HepG2 (cell line): Measurements from ENCODE around the gene WDHD1. TPM values are rescaled to one million over a fixed set of nuclear protein-coding genes. Genes with fewer than 3 reads are reported as not detected.

Experiments
- AGO1 ChIP-seq: fragments of 200-400 bp; formaldehyde crosslinking; IDR thresholded peaks from 2 replicates; pipeline ENCODE4 v1.6.1; 2017; ENCODE audit warnings: mild to moderate bottlenecking, low read depth, low read length, moderate library complexity; ENCODE audit not compliant: poor library complexity, severe bottlenecking
- CENPT ChIP-seq: sonication (generic); formaldehyde crosslinking; IDR thresholded peaks from 2 replicates; pipeline ENCODE4 v1.8.0; 2022; ENCODE audit warnings: low read depth, mild to moderate bottlenecking, moderate library complexity, missing genetic modification reagents
- NFE2 ChIP-seq: sonication (generic); formaldehyde crosslinking; IDR thresholded peaks from 2 replicates; pipeline ENCODE4 v1.4.0; 2020; ENCODE audit warnings: missing genetic modification reagents
- PATZ1 ChIP-seq: sonication (generic); formaldehyde crosslinking; IDR thresholded peaks from 2 replicates; pipeline ENCODE4 v1.4.0; 2020; ENCODE audit warnings: missing genetic modification reagents
- SKI ChIP-seq: fragments of 450-650 bp; IDR thresholded peaks from one replicate; pipeline ENCODE4 v1.6.1; 2018; ENCODE audit warnings: mild to moderate bottlenecking; ENCODE audit not compliant: partially characterized antibody
- SMARCC2 ChIP-seq: fragments of 450-650 bp; IDR thresholded peaks from 2 replicates; pipeline ENCODE4 v1.6.1; 2017; ENCODE audit warnings: antibody characterized with exemption, mild to moderate bottlenecking
- SRSF9 ChIP-seq: fragments of 200-400 bp; formaldehyde crosslinking; IDR thresholded peaks from 2 replicates; pipeline ENCODE4 v1.6.1; 2018; ENCODE audit warnings: borderline replicate concordance, mild to moderate bottlenecking, low read depth, low read length; ENCODE audit not compliant: insufficient read depth, poor library complexity, severe bottlenecking
- ZFP62 ChIP-seq: sonication (generic); formaldehyde crosslinking; IDR thresholded peaks from 2 replicates; pipeline ENCODE4 v1.4.0; 2020; ENCODE audit warnings: missing genetic modification reagents
- ZFX ChIP-seq: sonication (generic); formaldehyde crosslinking; IDR thresholded peaks from 2 replicates; pipeline ENCODE4 v1.4.0; 2020; ENCODE audit warnings: mild to moderate bottlenecking, low read depth, missing genetic modification reagents, moderate library complexity
- ZMAT5 ChIP-seq: sonication (generic); formaldehyde crosslinking; IDR thresholded peaks from 2 replicates; pipeline ENCODE4 v1.5.0; 2020; ENCODE audit warnings: mild to moderate bottlenecking, low read depth, missing genetic modification reagents, borderline replicate concordance
- ZNF263 ChIP-seq: sonication (generic); formaldehyde crosslinking; IDR thresholded peaks from 2 replicates; pipeline ENCODE4 v1.4.0; 2020; ENCODE audit warnings: missing genetic modification reagents
- ZNF329 ChIP-seq: sonication (generic); formaldehyde crosslinking; IDR thresholded peaks from 2 replicates; pipeline ENCODE4 v1.9.0; 2021; ENCODE audit warnings: low read depth, mild to moderate bottlenecking, missing genetic modification reagents
- ZNF552 ChIP-seq: sonication (generic); formaldehyde crosslinking; IDR thresholded peaks from 2 replicates; pipeline ENCODE4 v1.9.0; 2022; ENCODE audit warnings: missing genetic modification reagents, mild to moderate bottlenecking, borderline replicate concordance
- ZNF614 ChIP-seq: IDR thresholded peaks from 2 replicates; pipeline ENCODE4 v1.6.1; 2018; ENCODE audit warnings: missing biosample characterization, missing genetic modification reagents, inconsistent platforms, borderline replicate concordance
- ZNF678 ChIP-seq: sonication (generic); formaldehyde crosslinking; IDR thresholded peaks from 2 replicates; pipeline ENCODE4 v1.4.0; 2020; ENCODE audit warnings: mild to moderate bottlenecking, missing genetic modification reagents
- ZNF839 ChIP-seq: sonication (generic); formaldehyde crosslinking; IDR thresholded peaks from 2 replicates; pipeline ENCODE4 v1.4.0; 2020; ENCODE audit warnings: missing genetic modification reagents, mild to moderate bottlenecking, borderline replicate concordance
- polyA plus RNA-seq, 8 experiments: library from polyadenylated mRNA; depleted of rRNA in 3 of 8; stranded (reverse) in 7 of 8; unstranded in 1 of 8; fragments of >200 nt; fragmentation: Illumina TruSeq in 4 of 8; extraction: Trizol in 4 of 8; gene quantifications; 2 replicates each; pipeline versions ENCODE4 v1.2.1 to v1.2.3, GENCODE V29; 2011 to 2016; ENCODE audit warnings: low read depth in 4 of 8, missing spikeins in 1 of 8, mixed read lengths in 1 of 8; ENCODE audit not compliant: insufficient read depth in 1 of 8
- total RNA-seq, 5 experiments: library from RNA; depleted of rRNA; stranded (reverse); fragments of >200 nt; fragmentation: Illumina TruSeq; extraction: Trizol; gene quantifications; 2 replicates each; pipeline ENCODE4 v1.2.3, GENCODE V29; 2016; ENCODE audit warnings: low read depth in 1 of 5
- TF ChIP-seq, protein P1 (sequence below): sonication (generic); formaldehyde crosslinking; IDR thresholded peaks from 2 replicates; pipeline ENCODE4 v1.8.0; 2022; ENCODE audit warnings: missing genetic modification reagents, mild to moderate bottlenecking, moderate library complexity, borderline replicate concordance
- TF ChIP-seq, protein P2 (sequence below): sonication (generic); formaldehyde crosslinking; IDR thresholded peaks from 2 replicates; pipeline ENCODE4 v1.4.0; 2020; ENCODE audit warnings: missing genetic modification reagents, borderline replicate concordance
- TF ChIP-seq, protein P3 (sequence below): sonication (generic); formaldehyde crosslinking; IDR thresholded peaks from 2 replicates; pipeline ENCODE4 v1.4.0; 2020; ENCODE audit warnings: missing genetic modification reagents

The WDHD1 gene
- total and polyA plus RNA-seq, 2 of the 13 experiments (the other 11 are each of a cell fraction or from before 2014, with no cell fraction given), result 5.5 to 27.5 TPM

DNA sequence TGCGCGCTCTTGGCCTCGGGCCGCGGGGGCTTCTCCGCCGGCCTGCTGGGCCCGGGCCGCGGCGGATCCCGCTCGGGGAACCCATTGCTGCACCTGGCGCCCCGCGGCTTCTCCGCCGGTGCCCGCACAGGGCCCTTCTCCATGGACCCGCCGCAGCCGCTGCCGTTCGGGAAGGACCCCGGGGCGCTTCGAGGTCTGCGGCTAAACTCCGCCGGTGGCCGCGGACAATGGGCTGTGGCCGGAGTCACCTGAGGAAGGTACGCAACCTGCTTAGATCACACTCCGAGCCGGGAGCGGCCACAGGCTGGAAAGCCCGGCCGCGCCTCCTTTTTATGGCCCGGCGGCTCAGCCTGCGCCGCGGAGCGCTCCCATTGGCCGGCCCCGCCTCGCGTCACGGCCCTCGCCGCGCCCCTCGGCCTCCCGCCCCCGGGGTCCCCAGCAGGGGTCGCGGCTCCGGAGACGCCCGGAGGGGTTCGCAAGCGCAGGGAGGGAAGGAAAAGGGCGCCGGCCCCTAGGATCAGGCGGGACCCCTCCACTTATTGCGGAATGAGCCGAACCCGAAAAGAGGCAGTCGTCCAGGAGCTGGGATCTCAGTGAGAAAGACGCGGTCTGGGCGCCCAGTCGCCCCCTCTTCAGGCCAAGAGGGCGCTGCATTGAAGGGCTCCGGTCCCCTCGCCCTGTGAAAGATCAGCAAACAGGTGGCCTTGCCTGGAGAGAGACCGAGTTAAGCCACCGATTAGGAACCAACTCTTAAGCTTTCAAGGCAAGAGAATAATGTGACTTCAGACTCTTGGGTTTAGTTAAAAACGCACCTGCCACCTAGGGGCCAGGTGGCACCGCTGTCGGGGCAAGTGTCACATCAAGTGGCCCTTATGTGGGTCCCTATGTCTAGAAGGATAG lies 124.1 kb downstream of the WDHD1 start, which contains the start of gene GCH1 (continued):
- TF ChIP-seq, protein P1, sequence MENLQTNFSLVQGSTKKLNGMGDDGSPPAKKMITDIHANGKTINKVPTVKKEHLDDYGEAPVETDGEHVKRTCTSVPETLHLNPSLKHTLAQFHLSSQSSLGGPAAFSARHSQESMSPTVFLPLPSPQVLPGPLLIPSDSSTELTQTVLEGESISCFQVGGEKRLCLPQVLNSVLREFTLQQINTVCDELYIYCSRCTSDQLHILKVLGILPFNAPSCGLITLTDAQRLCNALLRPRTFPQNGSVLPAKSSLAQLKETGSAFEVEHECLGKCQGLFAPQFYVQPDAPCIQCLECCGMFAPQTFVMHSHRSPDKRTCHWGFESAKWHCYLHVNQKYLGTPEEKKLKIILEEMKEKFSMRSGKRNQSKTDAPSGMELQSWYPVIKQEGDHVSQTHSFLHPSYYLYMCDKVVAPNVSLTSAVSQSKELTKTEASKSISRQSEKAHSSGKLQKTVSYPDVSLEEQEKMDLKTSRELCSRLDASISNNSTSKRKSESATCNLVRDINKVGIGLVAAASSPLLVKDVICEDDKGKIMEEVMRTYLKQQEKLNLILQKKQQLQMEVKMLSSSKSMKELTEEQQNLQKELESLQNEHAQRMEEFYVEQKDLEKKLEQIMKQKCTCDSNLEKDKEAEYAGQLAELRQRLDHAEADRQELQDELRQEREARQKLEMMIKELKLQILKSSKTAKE, result no peak
- no peak for TF ChIP-seq SMARCC2
- TF ChIP-seq SKI, result peak; percentile 28
- peak; percentile 54; the same call in 1 of the 2 replicates for TF ChIP-seq ZNF329 (CRISPR knock-in tag)
- peak; percentile 34; the same call in 1 of the 2 replicates for TF ChIP-seq ZNF263
- no peak for TF ChIP-seq NFE2 (CRISPR knock-in tag)
- TF ChIP-seq ZMAT5 (CRISPR knock-in tag), result no peak
- TF ChIP-seq, protein P2, sequence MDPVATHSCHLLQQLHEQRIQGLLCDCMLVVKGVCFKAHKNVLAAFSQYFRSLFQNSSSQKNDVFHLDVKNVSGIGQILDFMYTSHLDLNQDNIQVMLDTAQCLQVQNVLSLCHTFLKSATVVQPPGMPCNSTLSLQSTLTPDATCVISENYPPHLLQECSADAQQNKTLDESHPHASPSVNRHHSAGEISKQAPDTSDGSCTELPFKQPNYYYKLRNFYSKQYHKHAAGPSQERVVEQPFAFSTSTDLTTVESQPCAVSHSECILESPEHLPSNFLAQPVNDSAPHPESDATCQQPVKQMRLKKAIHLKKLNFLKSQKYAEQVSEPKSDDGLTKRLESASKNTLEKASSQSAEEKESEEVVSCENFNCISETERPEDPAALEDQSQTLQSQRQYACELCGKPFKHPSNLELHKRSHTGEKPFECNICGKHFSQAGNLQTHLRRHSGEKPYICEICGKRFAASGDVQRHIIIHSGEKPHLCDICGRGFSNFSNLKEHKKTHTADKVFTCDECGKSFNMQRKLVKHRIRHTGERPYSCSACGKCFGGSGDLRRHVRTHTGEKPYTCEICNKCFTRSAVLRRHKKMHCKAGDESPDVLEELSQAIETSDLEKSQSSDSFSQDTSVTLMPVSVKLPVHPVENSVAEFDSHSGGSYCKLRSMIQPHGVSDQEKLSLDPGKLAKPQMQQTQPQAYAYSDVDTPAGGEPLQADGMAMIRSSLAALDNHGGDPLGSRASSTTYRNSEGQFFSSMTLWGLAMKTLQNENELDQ, result no peak
- no peak; the same call in 1 of the 2 replicates for TF ChIP-seq ZNF678 (CRISPR knock-in tag)
- TF ChIP-seq ZNF614 (CRISPR knock-in tag), result no peak
- no peak for TF ChIP-seq ZNF839 (CRISPR knock-in tag)
- no peak for TF ChIP-seq AGO1
- no peak for TF ChIP-seq CENPT
- TF ChIP-seq ZNF552 (CRISPR knock-in tag), result no peak
- no peak for TF ChIP-seq PATZ1 (CRISPR knock-in tag)
- TF ChIP-seq, protein P3, sequence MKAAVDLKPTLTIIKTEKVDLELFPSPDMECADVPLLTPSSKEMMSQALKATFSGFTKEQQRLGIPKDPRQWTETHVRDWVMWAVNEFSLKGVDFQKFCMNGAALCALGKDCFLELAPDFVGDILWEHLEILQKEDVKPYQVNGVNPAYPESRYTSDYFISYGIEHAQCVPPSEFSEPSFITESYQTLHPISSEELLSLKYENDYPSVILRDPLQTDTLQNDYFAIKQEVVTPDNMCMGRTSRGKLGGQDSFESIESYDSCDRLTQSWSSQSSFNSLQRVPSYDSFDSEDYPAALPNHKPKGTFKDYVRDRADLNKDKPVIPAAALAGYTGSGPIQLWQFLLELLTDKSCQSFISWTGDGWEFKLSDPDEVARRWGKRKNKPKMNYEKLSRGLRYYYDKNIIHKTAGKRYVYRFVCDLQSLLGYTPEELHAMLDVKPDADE (CRISPR knock-in tag), result no peak
- TF ChIP-seq ZFX (CRISPR knock-in tag), result peak; percentile 90
- TF ChIP-seq SRSF9, result no peak
- TF ChIP-seq ZFP62 (CRISPR knock-in tag), result no peak
